Mesothelial cell of epicardium (in vitro differentiated cells): ENCODE measurements around the gene KCNJ10. TPM values are rescaled to one million over a fixed set of nuclear protein-coding genes. Genes with fewer than 3 reads are reported as not detected.

Experiments
- DNase-seq, 2 experiments: peaks; one replicate each; pipeline ENCODE4 v3.0.0; 2021; ENCODE audit warnings: low spot score in 2 of 2; ENCODE audit not compliant: unreplicated experiment in 2 of 2
- H3K27ac Mint-ChIP-seq: 2 replicates; pipeline ENCODE4 v1.8.0; 2021; ENCODE audit warnings: mixed read lengths
- H3K27me3 Mint-ChIP-seq: 2 replicates; pipeline ENCODE4 v1.8.0; 2021; ENCODE audit warnings: low read depth, mixed read lengths
- H3K36me3 Mint-ChIP-seq: 2 replicates; pipeline ENCODE4 v1.8.0; 2021; ENCODE audit warnings: mixed read lengths
- H3K4me1 Mint-ChIP-seq: 2 replicates; pipeline ENCODE4 v1.8.0; 2021; ENCODE audit warnings: mixed read lengths
- H3K4me3 Mint-ChIP-seq: 2 replicates; pipeline ENCODE4 v1.8.0; 2021; ENCODE audit warnings: mild to moderate bottlenecking, moderate library complexity, mixed read lengths
- H3K9me3 Mint-ChIP-seq: 2 replicates; pipeline ENCODE4 v1.8.0; 2021; ENCODE audit warnings: mixed read lengths
- CTCF ChIP-seq: fragments of 200-600 bp; sonication (generic); IDR thresholded peaks from one replicate; pipeline ENCODE4 v1.5.0; 2021; ENCODE audit warnings: antibody characterized with exemption; ENCODE audit not compliant: unreplicated experiment
- total RNA-seq: library from RNA; stranded (reverse); gene quantifications from 3 replicates; pipeline ENCODE4 v1.2.1, GENCODE V29; 2021

KCNJ10 gene
- total RNA-seq, 1 donor from 2014 or later: 0.27 TPM

- DNase-seq: no peak
- Mint-ChIP-seq H3K27me3 (peaks cover 46% of the 10 kb centered on the region), H3K27ac (no peak overlapping the region), H3K4me1 (peaks cover 10% of the 10 kb centered on the region), H3K36me3 (no peaks in the 10 kb centered on the region), H3K4me3 (no peak overlapping the region), H3K9me3 (no peaks in the 10 kb centered on the region)
- TF ChIP-seq CTCF: no peak
Observed at GRCh38 chr1:159982280-159982679, 87.7 kb downstream of the KCNJ10 start.

GRCh38 chr1:159981351-159982055, 88.5 kb downstream of the KCNJ10 start:
- DNase-seq: no peak
- Mint-ChIP-seq H3K27ac (no peak overlapping the region), H3K27me3 (peaks cover 52% of the 10 kb centered on the region), H3K36me3 (no peaks in the 10 kb centered on the region), H3K4me3 (no peak overlapping the region), H3K9me3 (no peaks in the 10 kb centered on the region), H3K4me1 (peaks cover 10% of the 10 kb centered on the region)
- no peak for TF ChIP-seq CTCF

GRCh38 chr1:159980786-159981185, 89.2 kb downstream of the KCNJ10 start:
- Mint-ChIP-seq H3K36me3 (no peaks in the 10 kb centered on the region), H3K27me3 (peaks cover 52% of the 10 kb centered on the region), H3K4me3 (no peak overlapping the region), H3K27ac (no peak overlapping the region), H3K9me3 (no peaks in the 10 kb centered on the region), H3K4me1 (peaks cover 10% of the 10 kb centered on the region)
- no peak for TF ChIP-seq CTCF
- DNase-seq: no peak

- DNase-seq: no peak
- Mint-ChIP-seq H3K4me3 (no peak overlapping the region), H3K27me3 (peaks cover 52% of the 10 kb centered on the region)
Observed at GRCh38 chr1:159980076-159980475, 89.9 kb downstream of the KCNJ10 start.

GRCh38 chr1:159979257-159979656, 90.7 kb downstream of the KCNJ10 start:
- H3K27me3 Mint-ChIP-seq: peaks cover 52% of the 10 kb centered on the region
- H3K36me3 Mint-ChIP-seq: no peaks in the 10 kb centered on the region
- no peak for DNase-seq
- no peaks in the 10 kb centered on the region for H3K9me3 Mint-ChIP-seq
- H3K4me1 Mint-ChIP-seq: peaks cover 10% of the 10 kb centered on the region
- TF ChIP-seq CTCF: no peak
- no peak overlapping the region for H3K4me3 Mint-ChIP-seq
- H3K27ac Mint-ChIP-seq: no peak overlapping the region

More at GRCh38 chr1:159980076-159980475, 89.9 kb downstream of the KCNJ10 start:
- peaks cover 10% of the 10 kb centered on the region for H3K4me1 Mint-ChIP-seq
- no peak for TF ChIP-seq CTCF
- H3K36me3 Mint-ChIP-seq: no peaks in the 10 kb centered on the region
- no peak overlapping the region for H3K27ac Mint-ChIP-seq
- no peaks in the 10 kb centered on the region for H3K9me3 Mint-ChIP-seq

GRCh38 chr1:159978107-159978398, 91.9 kb downstream of the KCNJ10 start:
- Mint-ChIP-seq H3K27ac (no peak overlapping the region), H3K4me3 (no peak overlapping the region), H3K4me1 (peaks cover 10% of the 10 kb centered on the region), H3K9me3 (no peaks in the 10 kb centered on the region), H3K27me3 (peaks cover 46% of the 10 kb centered on the region), H3K36me3 (no peaks in the 10 kb centered on the region)
- TF ChIP-seq CTCF: no peak
- no peak for DNase-seq
